MM.1S (cell line): ENCODE measurements around the gene MS4A8.

ENCODE experiments used
- EZH2 ChIP-seq: fragments of 300-600 bp; sonication (generic); optimal IDR thresholded peaks from 2 replicates; pipeline ENCODE3; 2017; ENCODE audit warnings: low read depth, mild to moderate bottlenecking, antibody characterized with exemption, low read length, mixed read lengths
- EZH2phosphoT487 ChIP-seq: fragments of 300-600 bp; sonication (generic); IDR thresholded peaks from 2 replicates; pipeline ENCODE4 v1.6.1; 2018; ENCODE audit warnings: antibody characterized with exemption, low read length
- TF ChIP-seq, protein P1 (sequence below): fragments of 300-600 bp; sonication (generic); IDR thresholded peaks from 2 replicates; pipeline ENCODE4 v1.5.1; 2016; ENCODE audit warnings: antibody characterized with exemption, low read length, mixed read lengths

DNA sequence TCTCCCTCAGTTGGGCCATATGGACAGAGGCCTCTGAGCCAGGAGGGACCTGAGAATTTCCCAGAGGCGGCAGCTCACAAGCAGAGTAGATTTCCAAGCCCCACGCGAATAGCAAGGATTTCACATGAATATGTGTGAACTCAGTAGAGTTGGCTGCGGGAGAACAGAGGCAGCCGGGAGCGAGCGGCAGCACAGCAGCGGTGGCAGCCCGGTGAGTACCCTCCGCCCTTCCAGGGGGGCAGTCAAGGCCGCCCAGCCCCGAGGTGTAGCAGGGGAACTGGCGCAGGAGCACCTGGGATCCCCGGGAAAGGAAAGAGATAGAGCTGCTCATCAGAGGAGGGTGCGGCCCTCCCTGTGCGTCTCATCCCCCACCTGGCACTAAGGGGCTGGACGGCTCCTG lies 48.8 kb downstream of the MS4A8 start:
- TF ChIP-seq, protein P1, sequence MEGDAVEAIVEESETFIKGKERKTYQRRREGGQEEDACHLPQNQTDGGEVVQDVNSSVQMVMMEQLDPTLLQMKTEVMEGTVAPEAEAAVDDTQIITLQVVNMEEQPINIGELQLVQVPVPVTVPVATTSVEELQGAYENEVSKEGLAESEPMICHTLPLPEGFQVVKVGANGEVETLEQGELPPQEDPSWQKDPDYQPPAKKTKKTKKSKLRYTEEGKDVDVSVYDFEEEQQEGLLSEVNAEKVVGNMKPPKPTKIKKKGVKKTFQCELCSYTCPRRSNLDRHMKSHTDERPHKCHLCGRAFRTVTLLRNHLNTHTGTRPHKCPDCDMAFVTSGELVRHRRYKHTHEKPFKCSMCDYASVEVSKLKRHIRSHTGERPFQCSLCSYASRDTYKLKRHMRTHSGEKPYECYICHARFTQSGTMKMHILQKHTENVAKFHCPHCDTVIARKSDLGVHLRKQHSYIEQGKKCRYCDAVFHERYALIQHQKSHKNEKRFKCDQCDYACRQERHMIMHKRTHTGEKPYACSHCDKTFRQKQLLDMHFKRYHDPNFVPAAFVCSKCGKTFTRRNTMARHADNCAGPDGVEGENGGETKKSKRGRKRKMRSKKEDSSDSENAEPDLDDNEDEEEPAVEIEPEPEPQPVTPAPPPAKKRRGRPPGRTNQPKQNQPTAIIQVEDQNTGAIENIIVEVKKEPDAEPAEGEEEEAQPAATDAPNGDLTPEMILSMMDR: no peak
- TF ChIP-seq EZH2 (no peak), EZH2phosphoT487 (no peak)
